SK-N-DZ (cell line): ENCODE measurements around the gene CUZD1. TPM values are rescaled to one million over a fixed set of nuclear protein-coding genes. Genes with fewer than 3 reads are reported as not detected.
"Not testable (repeated sequence)": the region's sequence is repeated elsewhere in the genome, so short reads cannot be mapped to it uniquely, and the experiment has no call there.

ENCODE experiments used
- DNase-seq: peaks from one replicate; pipeline ENCODE4 v3.0.0-alpha.2; 2015; ENCODE audit warnings: low spot score
- polyA plus RNA-seq, 2 experiments: library from polyadenylated mRNA; depleted of rRNA; stranded (reverse); fragments of >200 nt; gene quantifications; 2 replicates each; pipeline ENCODE4 v1.2.3, GENCODE V29; 2014

The CUZD1 gene
- polyA plus RNA-seq (2014; cell fraction: cytosol; rRNA removed) = 1.5 and 2.7 TPM in 2 replicates
- 4.9 and 8.8 TPM in 2 replicates for polyA plus RNA-seq (2014; cell fraction: nucleus; rRNA removed)

DNA sequence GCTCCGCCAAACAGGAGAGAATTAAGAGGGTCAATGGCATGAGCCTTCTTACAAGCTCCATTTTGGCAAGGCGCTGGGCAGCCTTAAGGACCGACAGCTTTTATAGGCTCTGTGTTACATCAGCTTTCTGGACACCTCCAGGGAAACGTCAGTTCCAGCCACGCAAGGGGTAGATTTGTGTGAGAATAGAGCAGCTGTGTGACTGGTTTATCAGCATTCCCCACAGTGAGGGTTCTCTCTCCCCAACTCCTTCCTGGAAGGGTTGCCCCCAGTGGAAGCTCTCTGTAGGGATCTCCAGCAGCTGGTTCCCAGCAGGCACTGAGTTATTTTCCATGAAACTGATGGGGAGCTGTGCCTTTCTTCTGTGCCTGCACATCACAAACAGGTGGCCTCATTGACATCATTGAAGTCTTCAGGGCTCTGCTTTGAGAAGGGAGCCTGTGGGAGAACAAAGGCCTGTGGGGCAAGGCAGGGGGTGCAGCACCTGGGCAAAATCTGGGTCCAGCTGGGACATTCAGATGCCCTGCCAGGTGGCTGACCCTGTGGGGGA, at the start of gene CUZD1:
TSS of gene CUZD1 (minus strand) at position 75 of the 550 bp plus-strand sequence. CDS start at position 61, 14 bp downstream.
- DNase-seq = no peak

DNA sequence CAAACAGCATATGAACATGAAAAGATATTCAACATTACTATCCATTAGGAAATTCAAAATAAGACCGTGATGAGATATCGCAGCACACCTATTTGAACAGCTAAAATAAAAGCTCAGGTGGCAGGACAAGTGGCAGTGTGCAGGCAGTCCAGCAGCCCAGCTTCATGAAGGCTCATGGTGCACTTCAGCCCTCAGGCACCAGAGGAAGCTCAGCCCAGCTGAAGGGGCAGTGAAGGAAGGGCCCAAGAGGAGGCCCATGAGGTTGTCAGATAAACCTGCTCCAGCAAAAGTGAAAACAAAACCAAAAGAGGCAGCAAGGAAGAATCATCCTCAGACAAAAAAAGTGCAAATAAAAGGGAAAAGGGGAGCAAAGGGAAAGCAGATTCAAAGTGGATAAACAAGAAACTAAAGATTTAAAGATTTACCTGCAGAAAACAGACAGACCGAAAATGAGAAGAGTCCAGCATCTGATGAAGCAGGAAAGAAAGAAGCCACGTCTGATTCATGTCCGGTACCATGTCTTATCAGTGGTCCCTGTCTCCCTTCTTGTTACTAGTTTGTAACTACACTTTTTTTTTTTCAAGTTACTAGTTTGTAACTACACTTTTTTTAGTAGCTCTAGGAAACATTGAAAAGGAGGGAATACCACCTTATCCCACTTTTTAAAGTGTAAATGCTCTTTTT, 48.7 kb upstream of the CUZD1 start:
- no peak for DNase-seq

DNA sequence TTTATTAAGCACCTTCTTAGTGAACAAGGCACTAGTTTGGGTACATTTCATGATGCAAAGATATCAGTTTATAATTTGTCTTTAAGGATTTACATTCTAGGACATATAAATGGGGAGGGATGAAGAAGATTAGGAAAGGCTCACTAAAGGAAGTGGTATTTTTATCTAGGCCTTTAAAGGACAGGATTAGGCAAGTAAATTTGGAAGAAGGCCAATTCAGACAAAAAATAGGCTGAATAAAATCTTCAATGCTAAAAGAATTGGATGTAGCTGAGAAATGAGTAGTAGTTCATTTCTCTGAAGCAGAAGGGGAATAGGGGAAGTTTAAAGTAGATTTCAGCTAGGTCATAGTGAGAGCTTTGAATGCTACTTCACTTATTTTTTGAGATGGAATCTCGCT, 38.5 kb upstream of the CUZD1 start:
- DNase-seq = no peak

DNA sequence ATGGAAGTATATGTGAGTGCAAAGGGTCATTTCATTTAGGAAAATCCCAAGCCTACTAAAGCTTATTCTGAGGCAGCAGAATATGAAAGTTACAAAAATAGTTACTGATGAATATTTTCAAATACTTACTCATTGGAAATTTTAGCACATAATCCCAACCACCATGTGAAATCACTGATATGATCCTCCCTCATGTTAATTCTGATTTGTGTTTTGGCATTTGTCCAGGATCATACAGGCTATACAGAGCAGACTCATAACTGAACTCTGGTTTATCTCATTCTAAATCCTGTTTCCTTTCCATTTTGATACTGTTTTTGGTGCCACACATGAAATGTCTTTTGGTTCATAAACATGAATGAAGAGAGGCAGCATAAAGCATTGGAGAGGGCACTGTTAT, 37.1 kb upstream of the CUZD1 start:
- no peak for DNase-seq

DNA sequence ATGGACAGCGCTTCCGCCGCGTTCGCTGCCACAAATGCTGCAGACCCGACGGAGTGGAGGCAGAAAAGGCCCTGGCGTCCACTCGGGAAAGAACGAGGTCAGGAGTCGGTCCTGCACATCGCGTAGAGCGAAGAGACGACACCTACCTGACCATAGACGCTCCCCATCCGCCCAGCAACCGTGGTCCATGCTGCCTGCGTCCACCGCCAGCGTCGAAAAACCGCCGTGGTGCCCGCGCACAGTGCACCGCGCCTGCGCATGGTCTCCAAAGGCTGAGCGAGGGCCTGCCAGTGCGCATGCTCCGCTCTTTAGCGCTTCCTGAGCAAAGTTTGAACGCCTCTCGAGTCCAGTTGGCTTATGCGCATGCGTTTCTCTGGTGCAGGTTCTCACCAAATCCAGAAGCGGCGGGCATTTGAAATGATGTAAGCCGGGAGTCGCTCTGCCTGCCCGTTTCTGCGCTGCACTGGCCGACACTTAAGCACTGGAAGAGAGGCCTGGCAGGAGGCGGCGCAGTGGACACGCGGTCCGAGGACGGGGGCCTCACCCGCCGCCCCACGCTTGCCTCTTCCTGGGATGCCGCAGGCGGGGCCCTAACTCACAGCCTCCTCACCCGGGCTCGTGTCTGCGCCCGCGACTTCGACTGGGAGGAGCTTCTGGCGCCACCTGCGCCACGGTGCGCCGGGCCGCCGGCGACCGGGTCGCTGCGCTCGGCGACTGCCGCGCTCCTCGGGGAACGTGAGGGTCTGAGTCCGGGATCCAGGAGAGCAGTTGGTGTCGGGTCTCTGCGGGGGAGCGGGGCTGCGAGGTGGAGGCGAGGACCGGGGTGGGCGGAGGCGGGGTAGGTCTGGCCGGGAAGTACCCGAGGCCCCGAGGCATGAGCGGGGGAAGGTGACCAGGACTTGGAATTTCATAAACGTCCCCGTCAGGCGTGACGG, 33.9 kb upstream of the CUZD1 start, which contains the start of gene FAM24B:
TSS of gene FAM24B (minus strand) at position 243 of the 935 bp plus-strand sequence. CDS start 29,066 bp downstream, outside the sequence.
- peak; percentile 99 for DNase-seq

DNA sequence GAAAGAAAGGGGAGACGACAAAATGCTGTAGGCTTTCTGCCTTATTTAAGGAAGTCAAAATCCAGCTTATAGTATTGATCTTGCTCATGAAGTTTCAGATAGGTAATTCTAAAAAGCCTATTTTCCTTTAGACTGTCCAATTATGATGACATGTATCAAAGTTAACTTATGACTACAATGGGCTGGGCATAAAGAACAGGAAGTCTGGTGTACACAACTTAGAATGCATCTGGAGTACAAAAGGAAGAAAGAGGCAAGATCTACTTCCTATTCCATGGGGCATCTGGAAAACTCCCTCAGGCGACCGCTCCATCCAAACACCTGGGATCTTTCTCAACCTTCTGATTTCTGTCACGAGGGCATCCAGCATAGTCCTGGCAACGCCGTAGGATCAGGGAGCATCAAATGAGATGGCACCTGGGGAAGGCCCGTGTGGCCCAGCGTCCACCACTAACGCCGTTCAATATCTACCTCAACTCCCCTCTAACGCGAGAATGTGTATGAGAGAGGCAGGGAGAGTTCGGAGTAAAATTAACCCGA, 33.2 kb upstream of the CUZD1 start:
- no peak for DNase-seq

DNA sequence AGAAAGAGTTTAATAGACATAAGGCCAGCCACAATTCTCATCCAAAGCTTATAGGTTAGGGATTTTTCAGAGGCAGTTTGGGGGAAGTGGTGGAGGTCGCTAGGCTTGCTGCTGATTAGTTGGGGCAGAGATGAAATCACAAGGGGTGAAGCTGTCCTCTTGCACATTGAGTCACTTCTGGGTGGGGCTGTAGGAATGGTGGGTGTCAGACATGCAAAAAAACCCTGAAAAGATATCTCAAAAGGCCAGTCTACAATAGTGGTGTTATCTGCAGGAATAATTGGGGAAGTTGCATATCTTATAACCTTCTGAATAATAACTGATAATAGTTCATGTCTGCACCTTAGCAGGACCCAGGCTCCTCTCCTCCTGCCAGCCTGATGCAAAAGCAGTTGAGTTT, 31.6 kb upstream of the CUZD1 start:
- no peak for DNase-seq

DNA sequence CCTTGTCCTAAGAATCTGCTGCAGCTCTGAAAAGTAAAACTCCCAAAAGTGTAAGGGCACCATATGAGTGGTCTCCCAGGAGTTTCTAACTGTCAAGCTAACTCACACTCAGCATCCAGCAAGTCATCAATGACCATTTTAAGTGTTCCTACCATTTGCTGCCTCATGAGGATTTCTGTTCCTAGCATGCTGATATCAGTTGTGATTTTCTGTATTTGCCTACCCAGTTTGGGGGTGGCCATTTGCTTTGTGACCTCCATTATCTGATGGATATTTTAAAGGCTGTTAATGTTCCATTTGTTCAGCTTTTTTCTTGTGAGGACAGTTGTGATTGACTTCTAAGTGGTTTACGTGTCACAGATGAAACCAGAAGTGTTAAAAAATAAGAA, 30.8 kb upstream of the CUZD1 start:
- no peak for DNase-seq

DNA sequence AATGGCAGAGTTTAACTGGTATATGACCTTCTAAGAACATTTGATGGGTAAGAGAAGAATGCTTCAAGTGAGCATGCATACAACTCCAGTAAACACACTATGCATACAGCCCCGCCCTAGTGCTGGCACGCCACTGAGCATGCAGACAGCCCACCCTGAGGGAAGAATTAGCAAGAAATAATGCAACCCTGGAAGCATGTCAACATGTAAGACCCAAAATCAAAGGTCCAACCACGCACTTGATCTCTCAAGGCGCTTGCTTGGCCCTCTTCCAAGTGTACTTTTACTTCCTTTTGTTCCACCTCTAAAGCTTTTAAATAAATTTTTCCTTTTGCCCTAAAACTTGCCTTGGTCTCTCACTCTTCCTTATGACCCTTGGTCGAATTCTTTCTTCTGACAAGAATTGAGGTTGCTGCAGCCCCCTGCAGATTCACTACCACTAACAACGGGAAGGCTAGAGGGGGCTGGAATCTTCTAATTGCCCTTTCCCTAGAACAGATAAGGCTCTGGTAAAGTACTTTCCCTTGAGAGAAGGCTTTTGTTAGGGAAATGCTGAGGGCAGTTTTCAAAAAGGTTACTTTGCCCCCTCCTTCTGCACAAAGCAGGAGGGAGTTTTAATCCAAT, 30.3 kb upstream of the CUZD1 start:
- no peak for DNase-seq

DNA sequence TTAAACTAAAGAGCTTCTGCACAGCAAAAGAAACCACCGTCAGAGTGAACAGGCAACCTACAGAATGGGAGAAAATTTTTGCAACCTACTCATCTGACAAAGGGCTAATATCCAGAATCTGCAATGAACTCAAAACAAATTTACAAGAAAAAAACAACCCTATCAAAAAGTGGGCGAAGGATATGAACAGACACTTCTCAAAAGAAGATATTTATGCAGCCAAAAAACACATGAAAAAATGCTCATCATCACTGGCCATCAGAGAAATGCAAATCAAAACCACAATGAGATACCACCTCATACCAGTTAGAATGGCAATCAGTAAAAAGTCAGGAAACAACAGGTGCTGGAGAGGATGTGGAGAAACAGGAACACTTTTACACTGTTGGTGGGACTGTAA, 26.3 kb upstream of the CUZD1 start:
- DNase-seq = not testable (repeated sequence)

DNA sequence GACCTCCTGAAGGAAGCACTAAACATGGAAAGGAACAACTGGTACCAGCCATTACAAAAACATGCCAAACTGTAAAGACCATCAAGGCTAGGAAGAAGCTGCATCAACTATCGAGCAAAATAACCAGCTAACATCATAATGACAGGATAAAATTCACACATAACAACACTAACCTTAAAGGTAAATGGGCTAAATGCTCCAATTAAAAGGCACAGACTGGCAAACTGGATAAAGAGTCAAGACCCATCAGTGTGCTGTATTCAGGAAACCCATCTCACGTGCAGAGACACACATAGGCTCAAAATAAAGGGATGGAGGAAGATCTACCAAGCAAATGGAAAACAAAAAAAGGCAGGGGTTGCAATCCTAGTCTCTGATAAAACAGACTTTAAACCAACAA, 23.1 kb upstream of the CUZD1 start:
- DNase-seq = not testable (repeated sequence)

DNA sequence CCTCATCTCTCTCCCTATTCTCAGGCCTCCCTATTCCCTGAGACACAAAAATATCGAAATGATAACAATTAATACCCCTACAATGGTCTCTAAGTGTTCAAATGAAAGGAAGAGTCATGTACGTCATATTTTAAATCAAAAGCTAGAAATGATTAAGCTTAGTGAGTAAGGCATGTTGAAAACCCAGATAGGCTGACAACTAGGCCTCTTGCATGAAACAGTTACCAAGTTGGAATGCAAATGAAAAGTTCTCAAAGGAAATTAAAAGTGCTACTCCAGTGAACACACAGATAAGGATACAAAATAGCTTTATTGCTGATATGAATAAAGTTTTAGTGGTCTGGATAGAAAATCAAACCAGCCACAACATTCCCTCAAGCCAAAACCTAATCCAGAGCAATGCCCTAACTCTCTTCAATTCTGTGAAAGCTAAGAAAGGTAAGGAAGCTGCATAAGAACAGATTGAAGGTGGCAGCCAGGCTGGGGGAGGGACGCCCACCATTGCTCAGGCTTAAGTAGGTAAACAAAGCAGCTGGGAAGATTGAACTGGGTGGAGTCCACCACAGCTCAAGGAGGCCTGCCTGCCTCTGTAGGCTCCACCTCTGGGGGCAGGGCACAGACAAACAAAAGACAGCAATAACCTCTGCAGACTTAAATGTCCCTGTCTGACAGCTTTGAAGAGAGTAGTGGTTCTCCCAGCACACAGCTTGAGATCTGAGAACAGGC, 21.3 kb upstream of the CUZD1 start:
- not testable (repeated sequence) for DNase-seq

GRCh38 chr10:122864901-122865300, 19.2 kb upstream of the CUZD1 start:
- no peak for DNase-seq

- DNase-seq = no peak
Observed at GRCh38 chr10:122864194-122864592, 18.5 kb upstream of the CUZD1 start.

- DNase-seq = no peak
Observed at GRCh38 chr10:122863216-122864193, 17.8 kb upstream of the CUZD1 start.

DNA sequence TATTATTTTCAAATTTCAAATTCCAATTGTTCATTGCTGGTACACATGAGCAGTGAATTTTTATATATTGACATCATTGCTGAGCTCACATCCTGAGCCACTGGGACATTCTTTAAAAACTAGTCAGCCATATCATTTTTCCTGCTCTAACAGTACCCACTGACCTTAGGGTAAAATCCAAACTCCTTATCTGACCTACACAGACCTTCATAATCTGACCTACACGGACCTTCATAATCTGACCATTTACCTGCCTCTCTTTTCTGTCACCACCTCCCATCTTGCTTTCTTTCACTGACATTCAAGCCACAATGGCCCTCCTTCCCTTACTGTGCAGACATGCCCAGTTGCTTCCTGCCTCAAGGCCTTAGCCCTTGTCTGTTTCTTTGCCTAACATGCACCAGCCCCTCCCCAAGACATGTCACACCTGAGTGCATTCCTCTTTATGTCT, 16.1 kb upstream of the CUZD1 start:
- no peak for DNase-seq

DNA sequence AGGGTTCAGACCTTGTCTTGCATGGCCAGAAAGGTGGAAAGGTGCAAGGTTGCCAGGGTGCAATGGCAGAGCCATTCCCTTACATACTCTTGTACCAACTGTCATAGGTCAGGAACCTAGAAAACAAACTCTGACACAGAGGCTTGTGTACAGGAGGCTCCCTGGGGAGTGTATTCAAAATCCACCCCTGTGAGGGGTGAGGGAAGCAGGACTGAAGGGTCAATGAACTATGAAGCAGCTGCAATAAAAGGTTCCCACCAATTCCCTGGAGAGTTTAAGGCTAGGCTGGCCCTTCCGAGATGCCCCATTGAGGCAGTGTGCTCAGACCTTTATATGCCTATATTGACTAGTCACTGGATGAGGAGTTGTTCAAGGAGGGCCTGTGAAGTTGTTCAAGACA, 13.9 kb upstream of the CUZD1 start:
- DNase-seq = no peak

GRCh38 chr10:122858042-122858441, 12.4 kb upstream of the CUZD1 start:
- DNase-seq = not testable (repeated sequence)

GRCh38 chr10:122856902-122857301, 11.2 kb upstream of the CUZD1 start:
- no peak for DNase-seq
